Endodermal cell (in vitro differentiated cells): ENCODE measurements around the gene ATXN1L. TPM values are rescaled to one million over a fixed set of nuclear protein-coding genes. Genes with fewer than 3 reads are reported as not detected.

ENCODE experiments used
- DNase-seq: peaks from one replicate; pipeline ENCODE4 v3.0.0-alpha.2; 2017
- H3K27ac ChIP-seq: 2 replicates; pipeline ENCODE4 v1.5.1; 2013; ENCODE audit warnings: mild to moderate bottlenecking, low read depth, low read length, moderate library complexity
- H3K27me3 ChIP-seq: 2 replicates; pipeline ENCODE4 v1.6.1; 2013; ENCODE audit warnings: mild to moderate bottlenecking, low read length, moderate library complexity; ENCODE audit not compliant: insufficient read depth, control insufficient read depth, poor library complexity, severe bottlenecking
- H3K36me3 ChIP-seq: 2 replicates; pipeline ENCODE4 v1.7.0; 2013; ENCODE audit warnings: mild to moderate bottlenecking, low read length, moderate library complexity; ENCODE audit not compliant: control insufficient read depth, insufficient read depth
- H3K4me1 ChIP-seq: one replicate; pipeline ENCODE4 v1.7.0; 2013; ENCODE audit warnings: low read length; ENCODE audit not compliant: control insufficient read depth, insufficient read depth
- H3K4me3 ChIP-seq: 2 replicates; pipeline ENCODE4 v1.5.1; 2013; ENCODE audit warnings: mild to moderate bottlenecking, low read length, moderate library complexity
- H3K9ac ChIP-seq: 2 replicates; pipeline ENCODE4 v1.6.1; 2013; ENCODE audit warnings: mild to moderate bottlenecking, low read length, moderate library complexity; ENCODE audit not compliant: poor library complexity, severe bottlenecking; ENCODE audit errors: extremely low read depth
- H3K9me3 ChIP-seq: 2 replicates; pipeline ENCODE4 v1.6.1; 2013; ENCODE audit warnings: mild to moderate bottlenecking, low read length, moderate library complexity; ENCODE audit not compliant: control insufficient read depth
- H3K27ac Mint-ChIP-seq: 2 replicates; pipeline ENCODE4 v1.8.0; 2020; ENCODE audit warnings: mixed read lengths
- H3K27me3 Mint-ChIP-seq: 2 replicates; pipeline ENCODE4 v1.8.0; 2021; ENCODE audit warnings: mild to moderate bottlenecking, mixed read lengths; ENCODE audit not compliant: insufficient read depth
- H3K36me3 Mint-ChIP-seq: 2 replicates; pipeline ENCODE4 v1.8.0; 2020; ENCODE audit warnings: low read depth, mixed read lengths
- H3K4me1 Mint-ChIP-seq: 2 replicates; pipeline ENCODE4 v1.8.0; 2020; ENCODE audit warnings: mixed read lengths
- H3K4me3 Mint-ChIP-seq: 2 replicates; pipeline ENCODE4 v1.8.0; 2020; ENCODE audit warnings: mild to moderate bottlenecking, moderate library complexity, mixed read lengths
- H3K9me3 Mint-ChIP-seq: 2 replicates; pipeline ENCODE4 v1.8.0; 2020; ENCODE audit warnings: mild to moderate bottlenecking, mixed read lengths
- WGBS, 2 experiments: methylation state at CpG; one replicate each; pipeline versions ENCODE4 v1.1.5 to v1.1.7; 2013; ENCODE audit warnings: missing lambda C conversion rate in 2 of 2, mixed read lengths in 1 of 2; ENCODE audit not compliant: insufficient coverage in 1 of 2, insufficient read length in 1 of 2; 5-methylcytosine and 5-hydroxymethylcytosine counted together
- total RNA-seq, 2 donors: library from RNA; stranded (reverse); fragmentation: NEBNext Ultra II Directional in 1 of 2; extraction: Animal tissue kit (Norgen Biotek cat#: 25700) in 1 of 2; gene quantifications; 2 replicates in 1 of 2; 3 replicates in 1 of 2; pipeline ENCODE4 v1.2.1, GENCODE V29; 2021
- TF ChIP-seq, protein P1 (sequence below): fragments of 200-600 bp; sonication (generic); conservative IDR thresholded peaks from 2 replicates; pipeline ENCODE4 v1.5.0; 2021; ENCODE audit warnings: antibody characterized with exemption, mild to moderate bottlenecking

ATXN1L gene
- total RNA-seq, 2 donors from 2014 or later = 28.9 to 30.7 TPM

DNA sequence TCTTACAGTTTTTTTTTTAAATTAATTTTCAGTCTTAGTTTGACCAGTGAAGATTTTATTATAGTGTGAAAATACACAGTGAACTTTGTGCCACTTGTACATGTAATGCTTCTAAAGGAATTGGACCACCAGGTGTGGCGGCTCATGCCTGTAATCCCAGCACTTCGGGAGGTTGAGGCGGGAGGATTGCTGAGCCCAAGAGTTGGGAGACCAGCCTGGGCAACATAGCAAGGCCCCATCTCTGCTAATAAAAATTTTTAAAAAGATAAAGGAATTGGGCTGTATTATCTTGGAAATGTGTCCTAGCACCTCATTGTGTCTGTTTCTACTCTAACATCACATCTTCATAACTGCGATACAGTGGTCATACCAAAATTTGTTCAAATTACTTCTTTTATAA, 53.4 kb downstream of the ATXN1L start:
- peaks cover 34% of the 10 kb centered on the region for H3K36me3 ChIP-seq
- Mint-ChIP-seq H3K27ac (no peak overlapping the region), H3K36me3 (peaks cover 46% of the 10 kb centered on the region), H3K4me1 (peaks cover 5% of the 10 kb centered on the region), H3K9me3 (no peaks in the 10 kb centered on the region), H3K4me3 (no peak overlapping the region), H3K27me3 (no peaks in the 10 kb centered on the region)
- no peak for DNase-seq
- TF ChIP-seq, protein P1, sequence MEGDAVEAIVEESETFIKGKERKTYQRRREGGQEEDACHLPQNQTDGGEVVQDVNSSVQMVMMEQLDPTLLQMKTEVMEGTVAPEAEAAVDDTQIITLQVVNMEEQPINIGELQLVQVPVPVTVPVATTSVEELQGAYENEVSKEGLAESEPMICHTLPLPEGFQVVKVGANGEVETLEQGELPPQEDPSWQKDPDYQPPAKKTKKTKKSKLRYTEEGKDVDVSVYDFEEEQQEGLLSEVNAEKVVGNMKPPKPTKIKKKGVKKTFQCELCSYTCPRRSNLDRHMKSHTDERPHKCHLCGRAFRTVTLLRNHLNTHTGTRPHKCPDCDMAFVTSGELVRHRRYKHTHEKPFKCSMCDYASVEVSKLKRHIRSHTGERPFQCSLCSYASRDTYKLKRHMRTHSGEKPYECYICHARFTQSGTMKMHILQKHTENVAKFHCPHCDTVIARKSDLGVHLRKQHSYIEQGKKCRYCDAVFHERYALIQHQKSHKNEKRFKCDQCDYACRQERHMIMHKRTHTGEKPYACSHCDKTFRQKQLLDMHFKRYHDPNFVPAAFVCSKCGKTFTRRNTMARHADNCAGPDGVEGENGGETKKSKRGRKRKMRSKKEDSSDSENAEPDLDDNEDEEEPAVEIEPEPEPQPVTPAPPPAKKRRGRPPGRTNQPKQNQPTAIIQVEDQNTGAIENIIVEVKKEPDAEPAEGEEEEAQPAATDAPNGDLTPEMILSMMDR = no peak
- H3K27ac ChIP-seq = no peak overlapping the region
- no peaks in the 10 kb centered on the region for H3K27me3 ChIP-seq
- no peaks in the 10 kb centered on the region for H3K4me1 ChIP-seq
- 98 to 100% methylated on average over 4 of the region's 4 CpGs for WGBS, 2 experiments
- H3K4me3 ChIP-seq = no peak overlapping the region
- no peak overlapping the region for H3K9ac ChIP-seq
- H3K9me3 ChIP-seq = no peaks in the 10 kb centered on the region

DNA sequence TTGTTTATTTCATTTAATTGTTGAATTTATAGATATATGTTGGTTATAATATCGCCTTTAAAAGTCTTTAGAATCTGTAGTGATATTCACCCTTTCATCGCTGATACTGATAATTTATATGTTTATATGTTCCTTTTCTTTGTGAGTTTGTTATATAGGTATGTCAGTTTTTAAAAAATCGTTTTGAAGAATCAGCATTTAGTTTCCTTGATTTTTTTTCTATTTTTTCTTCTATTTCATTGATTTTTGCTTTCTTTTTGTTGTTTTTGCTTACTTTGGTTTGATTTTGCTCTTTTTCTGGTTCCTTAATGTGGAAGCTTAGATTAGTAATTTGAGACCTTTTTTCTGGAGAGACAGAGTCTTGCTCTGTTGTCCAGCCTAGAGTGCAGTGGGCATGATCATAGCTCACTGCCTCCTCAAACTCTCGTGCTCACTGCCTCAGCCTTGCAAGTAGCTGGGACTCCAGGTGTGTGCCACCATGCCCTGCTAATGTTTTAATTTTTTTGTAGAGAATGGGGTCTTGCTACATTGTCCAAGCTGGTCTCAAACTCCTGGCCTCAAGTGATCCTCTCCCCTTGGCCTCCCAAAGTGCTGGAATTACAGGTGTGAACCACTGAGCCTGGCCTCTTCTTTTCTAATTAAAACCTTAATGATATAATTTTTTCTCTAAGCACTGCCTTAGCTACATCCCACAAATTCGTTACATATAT, 57.0 kb downstream of the ATXN1L start:
- H3K9ac ChIP-seq = no peak overlapping the region
- peaks cover 44% of the 10 kb centered on the region for H3K36me3 ChIP-seq
- Mint-ChIP-seq H3K36me3 (peaks cover 43% of the 10 kb centered on the region), H3K27me3 (no peaks in the 10 kb centered on the region), H3K4me3 (no peak overlapping the region), H3K9me3 (no peaks in the 10 kb centered on the region), H3K4me1 (peaks cover 6% of the 10 kb centered on the region), H3K27ac (no peak overlapping the region)
- TF ChIP-seq, protein P1 = no peak
- WGBS, 2 experiments = 93 to 100% methylated on average over 1 to 4 of the region's 5 CpGs
- H3K27ac ChIP-seq = no peak overlapping the region
- no peak overlapping the region for H3K4me3 ChIP-seq
- no peaks in the 10 kb centered on the region for H3K4me1 ChIP-seq
- no peaks in the 10 kb centered on the region for H3K27me3 ChIP-seq
- no peaks in the 10 kb centered on the region for H3K9me3 ChIP-seq
- no peak for DNase-seq

DNA sequence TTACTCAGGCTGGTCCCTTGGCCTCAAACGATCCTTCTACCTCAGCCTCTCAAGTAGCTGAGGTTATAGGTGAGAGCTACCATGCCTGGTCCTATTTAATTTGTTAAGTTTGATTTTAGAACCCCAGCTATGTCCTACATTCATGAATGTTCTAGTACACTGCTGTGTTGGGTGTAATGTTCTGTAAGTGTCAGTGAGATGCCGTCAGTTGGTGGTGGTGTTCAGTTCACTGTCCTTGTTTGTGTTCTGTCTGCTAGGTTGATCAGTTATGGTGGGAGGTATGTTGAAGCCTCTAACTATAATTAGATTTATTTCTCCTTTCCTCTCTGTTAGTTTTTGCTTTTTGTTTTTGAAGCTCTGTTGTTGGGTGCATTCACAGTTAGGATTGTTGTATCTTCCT, 57.8 kb downstream of the ATXN1L start:
- H3K9ac ChIP-seq = no peak overlapping the region
- no peaks in the 10 kb centered on the region for H3K4me1 ChIP-seq
- Mint-ChIP-seq H3K4me3 (no peak overlapping the region), H3K4me1 (peaks cover 11% of the 10 kb centered on the region), H3K36me3 (peaks cover 46% of the 10 kb centered on the region), H3K27ac (peak overlapping the region; percentile 56), H3K9me3 (no peaks in the 10 kb centered on the region), H3K27me3 (no peaks in the 10 kb centered on the region)
- TF ChIP-seq, protein P1 = no peak
- 92% methylated on average over 2 of the region's 2 CpGs; no CpG with 5 or more reads in 1 of the 2 experiments for WGBS, 2 experiments
- H3K9me3 ChIP-seq = no peaks in the 10 kb centered on the region
- no peak for DNase-seq
- peaks cover 45% of the 10 kb centered on the region for H3K36me3 ChIP-seq
- no peaks in the 10 kb centered on the region for H3K27me3 ChIP-seq
- H3K4me3 ChIP-seq = no peak overlapping the region
- no peak overlapping the region for H3K27ac ChIP-seq
